HCT116 (cell line): ENCODE data around the gene ALDH3B1. TPM values are rescaled to one million over a fixed set of nuclear protein-coding genes. Genes with fewer than 3 reads are reported as not detected.

Experiments used
- ATAC-seq: fragments of 200-7000 bp; cut with Tn5 transposase; 2 replicates; pipeline ENCODE4 v1.9.1; 2020; ENCODE audit warnings: mild to moderate bottlenecking, moderate library complexity
- BruUV-seq: library from RNA; stranded (reverse); fragments of 400-500 nt; replicated peaks from 2 replicates; lab custom pipeline; 2021; lab: Mats Ljungman, UMichigan
- CTCF ChIA-PET: fragments of 300-600 bp; sonication (Branson Sonifier 250); formaldehyde crosslinking; loops from one replicate; lab custom pipeline; 2021; ENCODE audit warnings: antibody characterized with exemption; lab: Charles Lee
- POLR2A ChIA-PET: fragments of 300-600, 350-600 bp; sonication (Branson Sonifier 250); formaldehyde crosslinking; loops from one replicate; lab custom pipeline; 2021; ENCODE audit warnings: antibody characterized with exemption; lab: Charles Lee
- RAD21 ChIA-PET, 2 experiments: fragments of 300-600 bp; sonication (Branson Sonifier 250); formaldehyde crosslinking; loops; one replicate each; lab custom pipeline; 2023; ENCODE audit warnings: low total read pairs in 2 of 2; ENCODE audit not compliant: uncharacterized antibody in 2 of 2, unreplicated experiment in 2 of 2, low non-redundant PET in 1 of 2; lab: Charles Lee
- DNase-seq: peaks from one replicate; pipeline ENCODE4 v3.0.0-alpha.2; 2010; ENCODE audit warnings: low read depth, low spot score
- H2AFZ ChIP-seq: fragments of 200-600 bp; shearing (Covaris generic), sonication (generic); 2 replicates; pipeline ENCODE4 v1.6.1; 2017; ENCODE audit warnings: low read depth, mixed run types, mixed read lengths, antibody characterized with exemption, low read length; ENCODE audit not compliant: poor library complexity, severe bottlenecking
- H3K27ac ChIP-seq: 2 replicates; pipeline ENCODE4 v1.5.1; 2012; ENCODE audit warnings: low read depth, low read length
- H3K27me3 ChIP-seq: fragments of 200-600 bp; sonication (generic); 2 replicates; pipeline ENCODE4 v1.6.1; 2016; ENCODE audit warnings: mixed run types, low read length, mixed read lengths; ENCODE audit not compliant: insufficient read depth
- H3K36me3 ChIP-seq, 2 experiments: fragments of 200-500 bp in 1 of 2; fragments of 200-600 bp in 1 of 2; sonication (Bioruptor generic) in 1 of 2; sonication (generic) in 1 of 2; 2 replicates each; pipeline versions ENCODE4 v1.5.1 to v1.6.1; 2014 to 2016; ENCODE audit warnings: low read length in 2 of 2, inconsistent platforms in 1 of 2, mixed read lengths in 1 of 2, mixed run types in 1 of 2; ENCODE audit not compliant: insufficient read depth in 2 of 2, control insufficient read depth in 1 of 2
- H3K4me1 ChIP-seq, 2 experiments: fragments of 200-600 bp in 1 of 2; sonication (generic) in 1 of 2; 2 replicates each; pipeline versions ENCODE4 v1.5.1 to v1.6.1; 2012 to 2017; ENCODE audit warnings: low read length in 2 of 2, inconsistent platforms in 1 of 2, mild to moderate bottlenecking in 1 of 2, mixed read lengths in 1 of 2, mixed run types in 1 of 2, moderate library complexity in 1 of 2; ENCODE audit not compliant: insufficient read depth in 2 of 2, control insufficient read depth in 1 of 2
- H3K4me2 ChIP-seq: fragments of 200-600 bp; sonication (generic); 2 replicates; pipeline ENCODE4 v1.6.1; 2017; ENCODE audit warnings: mixed run types, low read length, mixed read lengths
- H3K4me3 ChIP-seq, 2 experiments: fragments of 200-600 bp in 1 of 2; sonication (generic) in 1 of 2; replicated peaks in 1 of 2; 2 replicates each; pipeline ENCODE4 v1.5.1; 2011 to 2016; ENCODE audit warnings: low read length in 2 of 2, control low read depth in 1 of 2, low read depth in 1 of 2, mild to moderate bottlenecking in 1 of 2, mixed read lengths in 1 of 2, mixed run types in 1 of 2
- H3K79me2 ChIP-seq: fragments of 200-600 bp; sonication (generic); 2 replicates; pipeline ENCODE4 v1.6.1; 2017; ENCODE audit warnings: mild to moderate bottlenecking, mixed run types, low read length, moderate library complexity, mixed read lengths; ENCODE audit not compliant: insufficient read depth
- H3K9ac ChIP-seq: fragments of 200-600 bp; sonication (generic); 2 replicates; pipeline ENCODE4 v1.6.1; 2016; ENCODE audit warnings: low read length, mixed read lengths
- H3K9me2 ChIP-seq: fragments of 200-600 bp; sonication (generic), shearing (Covaris generic); 2 replicates; pipeline ENCODE4 v1.6.1; 2017; ENCODE audit warnings: mixed run types, mild to moderate bottlenecking, moderate library complexity; ENCODE audit not compliant: insufficient read depth
- H3K9me3 ChIP-seq, 2 experiments: fragments of 200-500 bp in 1 of 2; fragments of 200-600 bp in 1 of 2; sonication (Bioruptor generic) in 1 of 2; sonication (generic) in 1 of 2; 2 replicates each; pipeline ENCODE4 v1.6.1; 2014 to 2017; ENCODE audit warnings: low read length in 2 of 2, mixed read lengths in 2 of 2, inconsistent platforms in 1 of 2, low read depth in 1 of 2, mild to moderate bottlenecking in 1 of 2, mixed run types in 1 of 2, moderate library complexity in 1 of 2; ENCODE audit not compliant: control insufficient read depth in 1 of 2, insufficient read depth in 1 of 2
- H4K20me1 ChIP-seq: fragments of 200-600 bp; sonication (generic), shearing (Covaris generic); 2 replicates; pipeline ENCODE4 v1.6.1; 2017; ENCODE audit warnings: mixed run types, mild to moderate bottlenecking, moderate library complexity; ENCODE audit not compliant: insufficient read depth
- ELF1 ChIP-seq: IDR thresholded peaks from 2 replicates; pipeline ENCODE4 v1.6.1; 2012; ENCODE audit warnings: low read depth, borderline replicate concordance
- FOSL1 ChIP-seq: IDR thresholded peaks from 2 replicates; pipeline ENCODE4 v1.6.1; 2012; ENCODE audit warnings: low read depth
- SIN3A ChIP-seq: IDR thresholded peaks from 2 replicates; pipeline ENCODE4 v1.6.1; 2012; ENCODE audit warnings: low read depth
- SRF ChIP-seq: IDR thresholded peaks from 2 replicates; pipeline ENCODE4 v1.6.1; 2012; ENCODE audit warnings: low read depth
- TCF7L2 ChIP-seq: IDR thresholded peaks from 2 replicates; pipeline ENCODE4 v1.7.0; 2011; ENCODE audit warnings: borderline replicate concordance, inconsistent platforms; ENCODE audit not compliant: insufficient read depth, insufficient read length; ENCODE audit errors: extremely low read depth
- intact Hi-C: fragments of 100-400 bp; cut with micrococcal nuclease; formaldehyde crosslinking; loops from 2 replicates; pipeline ENCODE4 v1.10.0; 2022
- total RNA-seq: library from RNA; stranded (reverse); gene quantifications from one replicate; pipeline ENCODE4 v1.2.1, GENCODE V29; 2021; ENCODE audit not compliant: unreplicated experiment
- TF ChIP-seq, protein P1 (sequence below), 3 experiments: fragments of 200-600 bp in 1 of 3; sonication (generic) in 1 of 3; IDR thresholded peaks in 2 of 3; conservative IDR thresholded peaks in 1 of 3; 2 replicates each; pipeline ENCODE4 v1.5.1; 2012 to 2017; ENCODE audit warnings: low read depth in 2 of 3, low read length in 2 of 3, antibody characterized with exemption in 1 of 3, borderline replicate concordance in 1 of 3, control low read depth in 1 of 3, mild to moderate bottlenecking in 1 of 3, mixed read lengths in 1 of 3, mixed run types in 1 of 3, moderate library complexity in 1 of 3; ENCODE audit not compliant: insufficient read depth in 1 of 3
- TF ChIP-seq, protein P2 (sequence below): IDR thresholded peaks from 2 replicates; pipeline ENCODE4 v1.6.1; 2012
- TF ChIP-seq, protein P3 (sequence below): IDR thresholded peaks from 2 replicates; pipeline ENCODE4 v1.6.1; 2012; ENCODE audit warnings: low read depth

ALDH3B1 gene
- total RNA-seq, 1 experiment from 2014 or later = 25.5 TPM

DNA sequence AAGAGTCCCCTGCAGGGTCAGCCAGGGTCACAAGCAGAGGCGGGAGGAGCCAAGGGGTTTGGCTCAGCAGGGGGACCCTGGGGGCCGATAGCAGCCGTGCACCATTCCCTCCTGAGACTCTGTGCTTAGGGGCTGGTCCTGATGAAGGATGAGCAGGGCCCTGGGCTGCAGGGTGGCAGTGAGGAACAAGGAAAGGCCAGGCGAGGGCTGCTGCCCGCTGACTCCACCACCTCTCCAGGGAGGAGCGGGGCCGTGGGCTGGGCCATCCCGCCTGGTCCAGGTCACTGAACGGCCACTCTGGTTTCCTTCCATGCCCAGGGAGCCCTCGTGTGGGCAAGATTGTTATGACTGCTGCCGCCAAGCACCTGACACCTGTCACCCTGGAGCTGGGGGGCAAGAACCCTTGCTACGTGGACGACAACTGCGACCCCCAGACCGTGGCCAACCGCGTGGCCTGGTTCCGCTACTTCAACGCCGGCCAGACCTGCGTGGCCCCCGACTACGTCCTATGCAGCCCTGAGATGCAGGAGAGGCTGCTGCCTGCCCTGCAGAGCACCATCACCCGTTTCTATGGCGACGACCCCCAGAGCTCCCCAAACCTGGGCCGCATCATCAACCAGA lies 11.2 kb downstream of the ALDH3B1 start:
- Histone ChIP-seq H3K36me3 (no peaks in the 10 kb centered on the region), H3K79me2 (no peaks in the 10 kb centered on the region), H4K20me1 (no peaks in the 10 kb centered on the region), H3K9ac (no peak overlapping the region), H3K9me2 (no peaks in the 10 kb centered on the region), H3K4me2 (peak overlapping the region; percentile 44), H3K27me3 (no peaks in the 10 kb centered on the region), H3K4me1 (peaks cover 35 to 61% of the 10 kb centered on the region in 2 experiments), H3K27ac (peak overlapping the region; percentile 60; the same call in 1 of the 2 replicates), H3K4me3 (no peak overlapping the region), H2AFZ (no peak overlapping the region), H3K9me3 (no peaks in the 10 kb centered on the region; a peak in 1 of 4 replicates)
- DNase-seq = no peak
- intact Hi-C loops = no loop called here
- BruUV-seq = no TSS peak
- peak; percentile 49 for ATAC-seq
- ChIA-PET RAD21 (interaction anchor here in 1 of 2 experiments (2.0 kb wide), 1 partner anchor 11 kb away, joined by 7 read pairs; the partner anchor contains the start of gene ALDH3B1), CTCF (interaction anchor here (2.2 kb wide), 1 partner anchor 12 kb away, joined by 9 read pairs; the partner anchor contains the start of gene ALDH3B1), POLR2A (interaction anchor here (1.1 kb wide), 1 partner anchor 11 kb away, joined by 3 read pairs; the partner anchor contains the start of gene ALDH3B1)
- no peak for TF ChIP-seq SIN3A
- no peak for TF ChIP-seq SRF
- no peak for TF ChIP-seq ELF1
- TF ChIP-seq, protein P1, sequence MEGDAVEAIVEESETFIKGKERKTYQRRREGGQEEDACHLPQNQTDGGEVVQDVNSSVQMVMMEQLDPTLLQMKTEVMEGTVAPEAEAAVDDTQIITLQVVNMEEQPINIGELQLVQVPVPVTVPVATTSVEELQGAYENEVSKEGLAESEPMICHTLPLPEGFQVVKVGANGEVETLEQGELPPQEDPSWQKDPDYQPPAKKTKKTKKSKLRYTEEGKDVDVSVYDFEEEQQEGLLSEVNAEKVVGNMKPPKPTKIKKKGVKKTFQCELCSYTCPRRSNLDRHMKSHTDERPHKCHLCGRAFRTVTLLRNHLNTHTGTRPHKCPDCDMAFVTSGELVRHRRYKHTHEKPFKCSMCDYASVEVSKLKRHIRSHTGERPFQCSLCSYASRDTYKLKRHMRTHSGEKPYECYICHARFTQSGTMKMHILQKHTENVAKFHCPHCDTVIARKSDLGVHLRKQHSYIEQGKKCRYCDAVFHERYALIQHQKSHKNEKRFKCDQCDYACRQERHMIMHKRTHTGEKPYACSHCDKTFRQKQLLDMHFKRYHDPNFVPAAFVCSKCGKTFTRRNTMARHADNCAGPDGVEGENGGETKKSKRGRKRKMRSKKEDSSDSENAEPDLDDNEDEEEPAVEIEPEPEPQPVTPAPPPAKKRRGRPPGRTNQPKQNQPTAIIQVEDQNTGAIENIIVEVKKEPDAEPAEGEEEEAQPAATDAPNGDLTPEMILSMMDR (IDR thresholded peaks at IDR 0.05 in 2 of 3, conservative IDR thresholded peaks at IDR 0.05 in 1 of 3; ENCODE audit: borderline replicate concordance in 1 of 3, insufficient read depth in 1 of 3, low read depth in 2 of 3, low read length in 2 of 3) = peak in 2 of 3 experiments; percentile 47 to 50; a peak in 4 of 6 replicates
- TF ChIP-seq, protein P2, sequence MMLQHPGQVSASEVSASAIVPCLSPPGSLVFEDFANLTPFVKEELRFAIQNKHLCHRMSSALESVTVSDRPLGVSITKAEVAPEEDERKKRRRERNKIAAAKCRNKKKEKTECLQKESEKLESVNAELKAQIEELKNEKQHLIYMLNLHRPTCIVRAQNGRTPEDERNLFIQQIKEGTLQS = no peak
- no peak for TF ChIP-seq FOSL1
- no peak for TF ChIP-seq TCF7L2
- TF ChIP-seq, protein P3, sequence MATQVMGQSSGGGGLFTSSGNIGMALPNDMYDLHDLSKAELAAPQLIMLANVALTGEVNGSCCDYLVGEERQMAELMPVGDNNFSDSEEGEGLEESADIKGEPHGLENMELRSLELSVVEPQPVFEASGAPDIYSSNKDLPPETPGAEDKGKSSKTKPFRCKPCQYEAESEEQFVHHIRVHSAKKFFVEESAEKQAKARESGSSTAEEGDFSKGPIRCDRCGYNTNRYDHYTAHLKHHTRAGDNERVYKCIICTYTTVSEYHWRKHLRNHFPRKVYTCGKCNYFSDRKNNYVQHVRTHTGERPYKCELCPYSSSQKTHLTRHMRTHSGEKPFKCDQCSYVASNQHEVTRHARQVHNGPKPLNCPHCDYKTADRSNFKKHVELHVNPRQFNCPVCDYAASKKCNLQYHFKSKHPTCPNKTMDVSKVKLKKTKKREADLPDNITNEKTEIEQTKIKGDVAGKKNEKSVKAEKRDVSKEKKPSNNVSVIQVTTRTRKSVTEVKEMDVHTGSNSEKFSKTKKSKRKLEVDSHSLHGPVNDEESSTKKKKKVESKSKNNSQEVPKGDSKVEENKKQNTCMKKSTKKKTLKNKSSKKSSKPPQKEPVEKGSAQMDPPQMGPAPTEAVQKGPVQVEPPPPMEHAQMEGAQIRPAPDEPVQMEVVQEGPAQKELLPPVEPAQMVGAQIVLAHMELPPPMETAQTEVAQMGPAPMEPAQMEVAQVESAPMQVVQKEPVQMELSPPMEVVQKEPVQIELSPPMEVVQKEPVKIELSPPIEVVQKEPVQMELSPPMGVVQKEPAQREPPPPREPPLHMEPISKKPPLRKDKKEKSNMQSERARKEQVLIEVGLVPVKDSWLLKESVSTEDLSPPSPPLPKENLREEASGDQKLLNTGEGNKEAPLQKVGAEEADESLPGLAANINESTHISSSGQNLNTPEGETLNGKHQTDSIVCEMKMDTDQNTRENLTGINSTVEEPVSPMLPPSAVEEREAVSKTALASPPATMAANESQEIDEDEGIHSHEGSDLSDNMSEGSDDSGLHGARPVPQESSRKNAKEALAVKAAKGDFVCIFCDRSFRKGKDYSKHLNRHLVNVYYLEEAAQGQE = no peak
